HCT116 (cell line): ENCODE data around the gene C2CD2. TPM values are rescaled to one million over a fixed set of nuclear protein-coding genes. Genes with fewer than 3 reads are reported as not detected.

Experiments
- ATAC-seq: fragments of 200-7000 bp; cut with Tn5 transposase; 2 replicates; pipeline ENCODE4 v1.9.1; 2020; ENCODE audit warnings: mild to moderate bottlenecking, moderate library complexity
- BruUV-seq: library from RNA; stranded (reverse); fragments of 400-500 nt; replicated peaks from 2 replicates; lab custom pipeline; 2021; lab: Mats Ljungman, UMichigan
- CTCF ChIA-PET: fragments of 300-600 bp; sonication (Branson Sonifier 250); formaldehyde crosslinking; loops from one replicate; lab custom pipeline; 2021; ENCODE audit warnings: antibody characterized with exemption; lab: Charles Lee
- POLR2A ChIA-PET: fragments of 300-600, 350-600 bp; sonication (Branson Sonifier 250); formaldehyde crosslinking; loops from one replicate; lab custom pipeline; 2021; ENCODE audit warnings: antibody characterized with exemption; lab: Charles Lee
- RAD21 ChIA-PET, 2 experiments: fragments of 300-600 bp; sonication (Branson Sonifier 250); formaldehyde crosslinking; loops; one replicate each; lab custom pipeline; 2023; ENCODE audit warnings: low total read pairs in 2 of 2; ENCODE audit not compliant: uncharacterized antibody in 2 of 2, unreplicated experiment in 2 of 2, low non-redundant PET in 1 of 2; lab: Charles Lee
- DNase-seq: peaks from one replicate; pipeline ENCODE4 v3.0.0-alpha.2; 2010; ENCODE audit warnings: low read depth, low spot score
- H2AFZ ChIP-seq: fragments of 200-600 bp; shearing (Covaris generic), sonication (generic); 2 replicates; pipeline ENCODE4 v1.6.1; 2017; ENCODE audit warnings: low read depth, mixed run types, mixed read lengths, antibody characterized with exemption, low read length; ENCODE audit not compliant: poor library complexity, severe bottlenecking
- H3K27ac ChIP-seq: 2 replicates; pipeline ENCODE4 v1.5.1; 2012; ENCODE audit warnings: low read depth, low read length
- H3K27me3 ChIP-seq: fragments of 200-600 bp; sonication (generic); 2 replicates; pipeline ENCODE4 v1.6.1; 2016; ENCODE audit warnings: mixed run types, low read length, mixed read lengths; ENCODE audit not compliant: insufficient read depth
- H3K36me3 ChIP-seq, 2 experiments: fragments of 200-500 bp in 1 of 2; fragments of 200-600 bp in 1 of 2; sonication (Bioruptor generic) in 1 of 2; sonication (generic) in 1 of 2; 2 replicates each; pipeline versions ENCODE4 v1.5.1 to v1.6.1; 2014 to 2016; ENCODE audit warnings: low read length in 2 of 2, inconsistent platforms in 1 of 2, mixed read lengths in 1 of 2, mixed run types in 1 of 2; ENCODE audit not compliant: insufficient read depth in 2 of 2, control insufficient read depth in 1 of 2
- H3K4me1 ChIP-seq, 2 experiments: fragments of 200-600 bp in 1 of 2; sonication (generic) in 1 of 2; 2 replicates each; pipeline versions ENCODE4 v1.5.1 to v1.6.1; 2012 to 2017; ENCODE audit warnings: low read length in 2 of 2, inconsistent platforms in 1 of 2, mild to moderate bottlenecking in 1 of 2, mixed read lengths in 1 of 2, mixed run types in 1 of 2, moderate library complexity in 1 of 2; ENCODE audit not compliant: insufficient read depth in 2 of 2, control insufficient read depth in 1 of 2
- H3K4me2 ChIP-seq: fragments of 200-600 bp; sonication (generic); 2 replicates; pipeline ENCODE4 v1.6.1; 2017; ENCODE audit warnings: mixed run types, low read length, mixed read lengths
- H3K4me3 ChIP-seq, 2 experiments: fragments of 200-600 bp in 1 of 2; sonication (generic) in 1 of 2; replicated peaks in 1 of 2; 2 replicates each; pipeline ENCODE4 v1.5.1; 2011 to 2016; ENCODE audit warnings: low read length in 2 of 2, control low read depth in 1 of 2, low read depth in 1 of 2, mild to moderate bottlenecking in 1 of 2, mixed read lengths in 1 of 2, mixed run types in 1 of 2
- H3K79me2 ChIP-seq: fragments of 200-600 bp; sonication (generic); 2 replicates; pipeline ENCODE4 v1.6.1; 2017; ENCODE audit warnings: mild to moderate bottlenecking, mixed run types, low read length, moderate library complexity, mixed read lengths; ENCODE audit not compliant: insufficient read depth
- H3K9ac ChIP-seq: fragments of 200-600 bp; sonication (generic); 2 replicates; pipeline ENCODE4 v1.6.1; 2016; ENCODE audit warnings: low read length, mixed read lengths
- H3K9me2 ChIP-seq: fragments of 200-600 bp; sonication (generic), shearing (Covaris generic); 2 replicates; pipeline ENCODE4 v1.6.1; 2017; ENCODE audit warnings: mixed run types, mild to moderate bottlenecking, moderate library complexity; ENCODE audit not compliant: insufficient read depth
- H3K9me3 ChIP-seq, 2 experiments: fragments of 200-500 bp in 1 of 2; fragments of 200-600 bp in 1 of 2; sonication (Bioruptor generic) in 1 of 2; sonication (generic) in 1 of 2; 2 replicates each; pipeline ENCODE4 v1.6.1; 2014 to 2017; ENCODE audit warnings: low read length in 2 of 2, mixed read lengths in 2 of 2, inconsistent platforms in 1 of 2, low read depth in 1 of 2, mild to moderate bottlenecking in 1 of 2, mixed run types in 1 of 2, moderate library complexity in 1 of 2; ENCODE audit not compliant: control insufficient read depth in 1 of 2, insufficient read depth in 1 of 2
- H4K20me1 ChIP-seq: fragments of 200-600 bp; sonication (generic), shearing (Covaris generic); 2 replicates; pipeline ENCODE4 v1.6.1; 2017; ENCODE audit warnings: mixed run types, mild to moderate bottlenecking, moderate library complexity; ENCODE audit not compliant: insufficient read depth
- ATF3 ChIP-seq: IDR thresholded peaks from 2 replicates; pipeline ENCODE4 v1.6.1; 2012
- CEBPB ChIP-seq: IDR thresholded peaks from 2 replicates; pipeline ENCODE4 v1.6.1; 2012; ENCODE audit warnings: low read depth
- ELF1 ChIP-seq: IDR thresholded peaks from 2 replicates; pipeline ENCODE4 v1.6.1; 2012; ENCODE audit warnings: low read depth, borderline replicate concordance
- EZH2 ChIP-seq: fragments of 200-600 bp; sonication (generic); IDR thresholded peaks from 2 replicates; pipeline ENCODE4 v1.6.1; 2017; ENCODE audit warnings: antibody characterized with exemption, mixed run types
- EZH2phosphoT487 ChIP-seq: fragments of 200-600 bp; IDR thresholded peaks from 2 replicates; pipeline ENCODE4 v1.6.1; 2018; ENCODE audit warnings: antibody characterized with exemption, borderline replicate concordance
- FOSL1 ChIP-seq: IDR thresholded peaks from 2 replicates; pipeline ENCODE4 v1.6.1; 2012; ENCODE audit warnings: low read depth
- JUND ChIP-seq: IDR thresholded peaks from 2 replicates; pipeline ENCODE4 v1.6.1; 2012
- MAX ChIP-seq: IDR thresholded peaks from 2 replicates; pipeline ENCODE4 v1.6.1; 2012
- POLR2A ChIP-seq: IDR thresholded peaks from 2 replicates; pipeline ENCODE4 v1.7.0; 2011; ENCODE audit warnings: borderline replicate concordance; ENCODE audit not compliant: insufficient read depth, insufficient read length; ENCODE audit errors: extremely low read depth
- POLR2AphosphoS5 ChIP-seq: IDR thresholded peaks from 2 replicates; pipeline ENCODE4 v1.6.1; 2011; ENCODE audit warnings: mild to moderate bottlenecking, low read depth, low read length, moderate library complexity
- RAD21 ChIP-seq: IDR thresholded peaks from 2 replicates; pipeline ENCODE4 v1.6.1; 2012; ENCODE audit warnings: low read depth, mild to moderate bottlenecking
- REST ChIP-seq: IDR thresholded peaks from 2 replicates; pipeline ENCODE4 v1.6.1; 2012; ENCODE audit warnings: low read depth
- SIN3A ChIP-seq: IDR thresholded peaks from 2 replicates; pipeline ENCODE4 v1.6.1; 2012; ENCODE audit warnings: low read depth
- SP1 ChIP-seq: IDR thresholded peaks from 2 replicates; pipeline ENCODE4 v1.6.1; 2012; ENCODE audit warnings: low read depth
- TCF7L2 ChIP-seq: IDR thresholded peaks from 2 replicates; pipeline ENCODE4 v1.7.0; 2011; ENCODE audit warnings: borderline replicate concordance, inconsistent platforms; ENCODE audit not compliant: insufficient read depth, insufficient read length; ENCODE audit errors: extremely low read depth
- YY1 ChIP-seq: IDR thresholded peaks from 2 replicates; pipeline ENCODE4 v1.6.1; 2011; ENCODE audit warnings: low read length, low read depth, moderate library complexity, mild to moderate bottlenecking; ENCODE audit not compliant: insufficient replicate concordance; ENCODE audit errors: extremely low read depth
- ZBTB33 ChIP-seq: IDR thresholded peaks from 2 replicates; pipeline ENCODE4 v1.6.1; 2011; ENCODE audit warnings: mild to moderate bottlenecking, low read length, moderate library complexity; ENCODE audit not compliant: insufficient replicate concordance; ENCODE audit errors: extremely low read depth
- ZFX ChIP-seq: fragments of 450-650 bp; IDR thresholded peaks from 2 replicates; pipeline ENCODE4 v1.6.1; 2017
- ZNF274 ChIP-seq: fragments of 200-500 bp; sonication (Bioruptor generic); IDR thresholded peaks from 2 replicates; pipeline ENCODE4 v1.6.1; 2014; ENCODE audit warnings: mild to moderate bottlenecking, low read depth, low read length, inconsistent platforms
- intact Hi-C: fragments of 100-400 bp; cut with micrococcal nuclease; formaldehyde crosslinking; loops from 2 replicates; pipeline ENCODE4 v1.10.0; 2022
- total RNA-seq: library from RNA; stranded (reverse); gene quantifications from one replicate; pipeline ENCODE4 v1.2.1, GENCODE V29; 2021; ENCODE audit not compliant: unreplicated experiment

Gene C2CD2
- total RNA-seq, 1 experiment from 2014 or later: 22.0 TPM

GRCh38 chr21:41917531-41917930 is 36.3 kb downstream of the C2CD2 start:
- no peak for ATAC-seq
- Histone ChIP-seq H2AFZ (no peak overlapping the region), H3K4me1 (no peaks in the 10 kb centered on the region), H3K4me2 (no peak overlapping the region), H3K27ac (no peak overlapping the region), H3K9me2 (no peaks in the 10 kb centered on the region), H3K4me3 (no peak overlapping the region), H3K9ac (no peak overlapping the region), H3K9me3 (no peaks in the 10 kb centered on the region), H3K79me2 (no peaks in the 10 kb centered on the region), H4K20me1 (no peaks in the 10 kb centered on the region), H3K27me3 (no peaks in the 10 kb centered on the region), H3K36me3 (peaks cover 5 to 20% of the 10 kb centered on the region in 2 experiments; a peak in 3 of 4 replicates)
- no peak for DNase-seq
- POLR2A ChIA-PET: no interaction called here
- TF ChIP-seq EZH2: no peak
- no peak for TF ChIP-seq JUND
- TF ChIP-seq YY1: no peak
- TF ChIP-seq EZH2phosphoT487: no peak
- no peak for TF ChIP-seq SIN3A
- no peak for TF ChIP-seq SP1
- TF ChIP-seq POLR2AphosphoS5: no peak
- TF ChIP-seq ELF1: no peak
- no peak for TF ChIP-seq FOSL1
- TF ChIP-seq MAX: no peak
- TF ChIP-seq TCF7L2: no peak
- no peak for TF ChIP-seq CEBPB
- no peak for TF ChIP-seq RAD21
- TF ChIP-seq ZFX: no peak
- no peak for TF ChIP-seq REST
- TF ChIP-seq POLR2A: no peak
- TF ChIP-seq ZNF274: no peak
- no peak for TF ChIP-seq ATF3
- TF ChIP-seq ZBTB33: no peak
- no TSS peak for BruUV-seq
- CTCF ChIA-PET: no interaction called here
- intact Hi-C loops: no loop called here
- RAD21 ChIA-PET: no interaction called here
